GM21786 (cell line): ENCODE measurements around the gene TMEM185A.
"Not testable (repeated sequence)": the region's sequence is repeated elsewhere in the genome, so short reads cannot be mapped to it uniquely, and the experiment has no call there.

Experiments used
- ATAC-seq: cut with Tn5 transposase; IDR thresholded peaks from one replicate; pipeline ENCODE4 v1.9.1; 2021; ENCODE audit not compliant: unreplicated experiment

The TMEM185A gene

GRCh38 chrX:149563359-149563758 lies 68.2 kb downstream of the TMEM185A start:
- no peak for ATAC-seq

GRCh38 chrX:149555251-149555650 lies 76.3 kb downstream of the TMEM185A start:
- ATAC-seq: not testable (repeated sequence)

GRCh38 chrX:149551939-149552248 lies 79.7 kb downstream of the TMEM185A start:
- ATAC-seq: not testable (repeated sequence)

- peak; percentile 49 for ATAC-seq
These were observed 80.2 kb downstream of the TMEM185A start for GRCh38 chrX:149551245-149551938.

GRCh38 chrX:149550454-149550853 lies 81.1 kb downstream of the TMEM185A start:
- ATAC-seq: not testable (repeated sequence)

GRCh38 chrX:149549701-149550100 lies 81.9 kb downstream of the TMEM185A start, which contains the start of gene HSFX3:
Gene HSFX3, minus strand, starts transcription at chrX:149549924. Its CDS starts 72 bp downstream, at chrX:149549852.
- ATAC-seq: not testable (repeated sequence)

GRCh38 chrX:149547782-149548181 lies 83.8 kb downstream of the TMEM185A start:
- ATAC-seq: not testable (repeated sequence)

GRCh38 chrX:149546962-149547361 lies 84.6 kb downstream of the TMEM185A start:
- ATAC-seq: not testable (repeated sequence)
